Vagina (tissue), 2 donors: ENCODE data around the gene RASA2. TPM values are rescaled to one million over a fixed set of nuclear protein-coding genes. Genes with fewer than 3 reads are reported as not detected.

ENCODE experiments used
- DNase-seq, 2 donors: peaks; one replicate each; pipeline ENCODE4 v3.0.0-alpha.2; 2017; ENCODE audit errors: extremely low spot score in 2 of 2
- H3K27ac ChIP-seq: fragments of 200-600 bp; sonication (generic); one replicate; pipeline ENCODE4 v1.5.1; 2019
- H3K27me3 ChIP-seq: fragments of 200-600 bp; sonication (generic); one replicate; pipeline ENCODE4 v1.5.1; 2019
- H3K36me3 ChIP-seq, 2 donors: fragments of 200-600 bp; sonication (generic); one replicate each; pipeline ENCODE4 v1.5.1; 2017 to 2019
- H3K4me1 ChIP-seq: fragments of 200-600 bp; sonication (generic); one replicate; pipeline ENCODE4 v1.5.1; 2019
- H3K4me3 ChIP-seq, 2 donors: fragments of 200-600 bp; sonication (generic); 1 replicate in 1 of 2; 2 replicates in 1 of 2; pipeline ENCODE4 v1.5.1; 2016 to 2019
- H3K9me3 ChIP-seq: fragments of 200-600 bp; sonication (generic); one replicate; pipeline ENCODE4 v1.5.1; 2019
- CTCF ChIP-seq, 3 experiments: fragments of 450-650 bp in 2 of 3; fragments of 200-600 bp in 1 of 3; sonication (generic) in 1 of 3; IDR thresholded peaks; one replicate each; pipeline ENCODE4 v1.5.1; 2017 to 2019; ENCODE audit warnings: antibody characterized with exemption in 3 of 3, mild to moderate bottlenecking in 2 of 3, moderate library complexity in 2 of 3
- POLR2A ChIP-seq, 2 donors: fragments of 450-650 bp; IDR thresholded peaks; one replicate each; pipeline ENCODE4 v1.6.1; 2017; ENCODE audit warnings: antibody characterized with exemption in 2 of 2, mild to moderate bottlenecking in 2 of 2, moderate library complexity in 2 of 2
- POLR2AphosphoS5 ChIP-seq, 2 donors: sonication (generic); formaldehyde crosslinking; IDR thresholded peaks; one replicate each; pipeline ENCODE4 v1.9.0; 2017; ENCODE audit warnings: antibody characterized with exemption in 2 of 2, mild to moderate bottlenecking in 2 of 2, low read depth in 1 of 2; ENCODE audit not compliant: insufficient read depth in 1 of 2
- intact Hi-C: fragments of 100-400 bp; cut with DNase I; formaldehyde crosslinking; loops from one replicate; pipeline ENCODE4 v1.15.1; 2023
- total RNA-seq: library from RNA; depleted of rRNA; stranded (reverse); fragments of >200 nt; gene quantifications from one replicate; pipeline ENCODE4 v1.2.3, GENCODE V29; 2016

Gene RASA2
- total RNA-seq, 1 donor from 2014 or later = 18.4 TPM

- TF ChIP-seq POLR2A (IDR thresholded peaks at IDR 0.05) (no peak), POLR2AphosphoS5 (IDR thresholded peaks at IDR 0.05; ENCODE audit: insufficient read depth in 1 of 2, low read depth in 1 of 2) (no peak), CTCF (IDR thresholded peaks at IDR 0.05) (no peak)
- Histone ChIP-seq H3K4me1 (peaks cover 23% of the 10 kb centered on the region), H3K4me3 (no peak overlapping the region), H3K36me3 (peaks cover 0 to 27% of the 10 kb centered on the region in 2 donors), H3K9me3 (no peaks in the 10 kb centered on the region), H3K27ac (no peak overlapping the region), H3K27me3 (no peaks in the 10 kb centered on the region)
- no peak for DNase-seq
- intact Hi-C loops = no loop called here
These were observed 71.3 kb downstream of the RASA2 start for GRCh38 chr3:141557961-141558706.

GRCh38 chr3:141561426-141562034 is 74.7 kb downstream of the RASA2 start:
- TF ChIP-seq POLR2A (IDR thresholded peaks at IDR 0.05) (no peak), POLR2AphosphoS5 (IDR thresholded peaks at IDR 0.05; ENCODE audit: insufficient read depth in 1 of 2, low read depth in 1 of 2) (peak in 1 of 2 donors; percentile 55), CTCF (IDR thresholded peaks at IDR 0.05) (peak; percentile 91 to 99 (median 92))
- intact Hi-C loops = loop anchor here (5.0 kb wide), 2 partner anchors 89 to 104 kb away; no protein-coding TSS in a partner anchor
- DNase-seq = no peak

GRCh38 chr3:141564241-141564640 is 77.4 kb downstream of the RASA2 start:
- no peak for DNase-seq
- Histone ChIP-seq H3K27me3 (no peaks in the 10 kb centered on the region), H3K27ac (no peak overlapping the region), H3K36me3 (peaks cover 0 to 18% of the 10 kb centered on the region in 2 donors), H3K9me3 (no peaks in the 10 kb centered on the region), H3K4me3 (no peak overlapping the region), H3K4me1 (peaks cover 9% of the 10 kb centered on the region)
- intact Hi-C loops = loop anchor here (5.0 kb wide), 2 partner anchors 92 to 107 kb away; no protein-coding TSS in a partner anchor
- TF ChIP-seq CTCF (IDR thresholded peaks at IDR 0.05) (no peak), POLR2A (IDR thresholded peaks at IDR 0.05) (no peak), POLR2AphosphoS5 (IDR thresholded peaks at IDR 0.05; ENCODE audit: insufficient read depth in 1 of 2, low read depth in 1 of 2) (no peak)

More at GRCh38 chr3:141561426-141562034, 74.7 kb downstream of the RASA2 start:
- H3K4me1 ChIP-seq = peaks cover 23% of the 10 kb centered on the region
- H3K4me3 ChIP-seq = no peak overlapping the region
- no peaks in the 10 kb centered on the region for H3K27me3 ChIP-seq
- no peak overlapping the region for H3K27ac ChIP-seq
- no peaks in the 10 kb centered on the region for H3K9me3 ChIP-seq
- H3K36me3 ChIP-seq = peaks cover 0 to 28% of the 10 kb centered on the region in 2 donors

- no peak overlapping the region for H3K27ac ChIP-seq
- H3K36me3 ChIP-seq = peaks cover 0 to 36% of the 10 kb centered on the region in 2 donors
- H3K4me1 ChIP-seq = no peaks in the 10 kb centered on the region
- no peak overlapping the region for H3K4me3 ChIP-seq
- no peaks in the 10 kb centered on the region for H3K9me3 ChIP-seq
- no peak for DNase-seq
- intact Hi-C loops = no loop called here
- TF ChIP-seq CTCF (IDR thresholded peaks at IDR 0.05) (no peak), POLR2AphosphoS5 (IDR thresholded peaks at IDR 0.05; ENCODE audit: insufficient read depth in 1 of 2, low read depth in 1 of 2) (no peak), POLR2A (IDR thresholded peaks at IDR 0.05) (no peak)
- no peaks in the 10 kb centered on the region for H3K27me3 ChIP-seq
These were observed 83.2 kb downstream of the RASA2 start for GRCh38 chr3:141570068-141570467.
